Stimulated activated CD4-positive, alpha-beta T cell treated with anti-CD3 and anti-CD28 coated beads, Interleukin-1b, Interleukin-23, amount 100 ng/mL, for 24 hours (primary cell): ENCODE results near the gene CD40.

Source experiments
- DNase-seq, 4 experiments: peaks; one replicate each; pipeline ENCODE4 v3.0.0-alpha.2; 2020; ENCODE audit warnings: low read depth in 4 of 4, low spot score in 1 of 4

The CD40 gene

GRCh38 chr20:46121184-46121930, 3.2 kb downstream of the CD40 start:
- no peak for DNase-seq

- DNase-seq = no peak
Observed at GRCh38 chr20:46122071-46122470, 4.0 kb downstream of the CD40 start.

- DNase-seq = no peak
Observed at GRCh38 chr20:46122516-46123481, 4.7 kb downstream of the CD40 start.

GRCh38 chr20:46123482-46124245, 5.5 kb downstream of the CD40 start:
- no peak for DNase-seq

GRCh38 chr20:46126440-46127056, 8.4 kb downstream of the CD40 start:
- DNase-seq = no peak

GRCh38 chr20:46127396-46128010, 9.4 kb downstream of the CD40 start:
- no peak for DNase-seq

GRCh38 chr20:46128310-46129151, 10.4 kb downstream of the CD40 start:
- DNase-seq = no peak

GRCh38 chr20:46129955-46130481, 11.9 kb downstream of the CD40 start:
- no peak for DNase-seq

- no peak for DNase-seq
Observed at GRCh38 chr20:46130534-46130933, 12.4 kb downstream of the CD40 start.

- no peak for DNase-seq
Observed at GRCh38 chr20:46131396-46131795, 13.3 kb downstream of the CD40 start.

GRCh38 chr20:46132705-46133120, 14.6 kb downstream of the CD40 start:
- DNase-seq = peak in 3 of 4 experiments; percentile 30 to 43 (median 43)

GRCh38 chr20:46133886-46134654, 16.0 kb downstream of the CD40 start:
- DNase-seq = no peak

- no peak for DNase-seq
Observed at GRCh38 chr20:46134716-46135115, 16.6 kb downstream of the CD40 start.

GRCh38 chr20:46135856-46136633, 17.9 kb downstream of the CD40 start:
- DNase-seq = no peak

- no peak for DNase-seq
Observed at GRCh38 chr20:46137816-46138215, 19.7 kb downstream of the CD40 start.

- DNase-seq = no peak
Observed at GRCh38 chr20:46139266-46139889, 21.3 kb downstream of the CD40 start.

GRCh38 chr20:46139908-46140482, 21.9 kb downstream of the CD40 start:
- no peak for DNase-seq
